Measurements from ENCODE around the gene CEP57L1. TPM values are rescaled to one million over a fixed set of nuclear protein-coding genes. Genes with fewer than 3 reads are reported as not detected.

The CEP57L1 gene
- total RNA-seq, 4 donors from 2014 or later: 11.0 to 30.0 (median 16.3) TPM

Small RNAs within 50 kb of the gene (small RNA-seq; reads per million reads assigned to genes)
- 0 reads per million in 4 donors for gene RNU6-653P

Other genes starting within 250 kb of the CEP57L1 start
- gene ARMC2, start 247.1 kb upstream of the CEP57L1 start, total RNA-seq: 1 to 10 TPM; 2.8 to 3.9 (median 3.5) TPM
- 10 to 100 TPM; 50.8 to 80.5 (median 78.0) TPM for gene SESN1, start 661 bp upstream of the CEP57L1 start, total RNA-seq